Measurements from ENCODE around the gene ALPL. TPM values are rescaled to one million over a fixed set of nuclear protein-coding genes. Genes with fewer than 3 reads are reported as not detected.

ALPL gene
- total RNA-seq, 1 donor from 2014 or later, result 43.1 TPM

DNA sequence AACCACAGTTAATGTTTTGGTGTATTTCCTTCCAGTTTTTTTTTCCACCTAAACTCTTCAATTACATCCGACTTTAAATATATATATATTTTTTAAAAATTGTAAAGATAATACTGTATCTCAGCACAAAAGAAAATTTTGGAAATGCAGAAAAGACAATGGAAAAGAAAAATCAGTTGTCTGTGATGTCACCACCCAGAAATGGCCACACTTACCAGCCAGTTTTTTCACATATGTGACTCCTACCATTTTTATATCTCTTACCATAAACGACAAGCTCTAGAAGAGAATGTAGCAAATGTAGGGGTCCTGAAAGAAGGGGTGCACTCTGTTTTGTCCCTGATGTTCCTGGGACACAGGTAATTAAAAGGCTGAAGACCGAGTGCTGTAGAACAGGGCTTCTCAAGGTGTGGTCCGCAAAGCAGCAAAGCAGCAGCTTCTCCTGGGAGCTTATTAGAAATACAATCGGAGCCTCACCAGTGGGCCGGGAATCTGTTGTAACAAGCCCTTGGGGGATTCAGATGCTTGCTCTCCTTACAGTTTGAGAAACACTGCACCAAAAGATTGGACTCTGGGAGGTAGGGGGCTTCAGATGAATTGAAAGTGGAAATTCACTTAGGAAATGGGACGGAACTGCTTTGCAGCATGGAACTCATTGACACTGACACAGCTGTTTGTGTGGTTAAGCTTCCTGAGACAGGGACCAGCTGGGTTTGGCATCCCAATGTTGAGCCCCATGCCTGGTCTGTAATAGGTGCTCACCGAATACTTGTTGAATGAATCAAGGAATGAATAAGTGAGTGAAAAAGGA is 44.1 kb downstream of the ALPL start:
- no peak overlapping the region for H3K27ac Mint-ChIP-seq
- no peak for DNase-seq (ENCODE audit: extremely low spot score, unreplicated experiment)
- TF ChIP-seq, protein P1, sequence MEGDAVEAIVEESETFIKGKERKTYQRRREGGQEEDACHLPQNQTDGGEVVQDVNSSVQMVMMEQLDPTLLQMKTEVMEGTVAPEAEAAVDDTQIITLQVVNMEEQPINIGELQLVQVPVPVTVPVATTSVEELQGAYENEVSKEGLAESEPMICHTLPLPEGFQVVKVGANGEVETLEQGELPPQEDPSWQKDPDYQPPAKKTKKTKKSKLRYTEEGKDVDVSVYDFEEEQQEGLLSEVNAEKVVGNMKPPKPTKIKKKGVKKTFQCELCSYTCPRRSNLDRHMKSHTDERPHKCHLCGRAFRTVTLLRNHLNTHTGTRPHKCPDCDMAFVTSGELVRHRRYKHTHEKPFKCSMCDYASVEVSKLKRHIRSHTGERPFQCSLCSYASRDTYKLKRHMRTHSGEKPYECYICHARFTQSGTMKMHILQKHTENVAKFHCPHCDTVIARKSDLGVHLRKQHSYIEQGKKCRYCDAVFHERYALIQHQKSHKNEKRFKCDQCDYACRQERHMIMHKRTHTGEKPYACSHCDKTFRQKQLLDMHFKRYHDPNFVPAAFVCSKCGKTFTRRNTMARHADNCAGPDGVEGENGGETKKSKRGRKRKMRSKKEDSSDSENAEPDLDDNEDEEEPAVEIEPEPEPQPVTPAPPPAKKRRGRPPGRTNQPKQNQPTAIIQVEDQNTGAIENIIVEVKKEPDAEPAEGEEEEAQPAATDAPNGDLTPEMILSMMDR (conservative IDR thresholded peaks at IDR 0.05), result no peak
- no peak overlapping the region for H3K4me3 Mint-ChIP-seq
- no peaks in the 10 kb centered on the region for H3K36me3 Mint-ChIP-seq
- peaks cover 12% of the 10 kb centered on the region for H3K27me3 Mint-ChIP-seq
- H3K4me1 Mint-ChIP-seq (ENCODE audit: unreplicated experiment), result peaks cover 10% of the 10 kb centered on the region
- H3K9me3 Mint-ChIP-seq, result no peaks in the 10 kb centered on the region

DNA sequence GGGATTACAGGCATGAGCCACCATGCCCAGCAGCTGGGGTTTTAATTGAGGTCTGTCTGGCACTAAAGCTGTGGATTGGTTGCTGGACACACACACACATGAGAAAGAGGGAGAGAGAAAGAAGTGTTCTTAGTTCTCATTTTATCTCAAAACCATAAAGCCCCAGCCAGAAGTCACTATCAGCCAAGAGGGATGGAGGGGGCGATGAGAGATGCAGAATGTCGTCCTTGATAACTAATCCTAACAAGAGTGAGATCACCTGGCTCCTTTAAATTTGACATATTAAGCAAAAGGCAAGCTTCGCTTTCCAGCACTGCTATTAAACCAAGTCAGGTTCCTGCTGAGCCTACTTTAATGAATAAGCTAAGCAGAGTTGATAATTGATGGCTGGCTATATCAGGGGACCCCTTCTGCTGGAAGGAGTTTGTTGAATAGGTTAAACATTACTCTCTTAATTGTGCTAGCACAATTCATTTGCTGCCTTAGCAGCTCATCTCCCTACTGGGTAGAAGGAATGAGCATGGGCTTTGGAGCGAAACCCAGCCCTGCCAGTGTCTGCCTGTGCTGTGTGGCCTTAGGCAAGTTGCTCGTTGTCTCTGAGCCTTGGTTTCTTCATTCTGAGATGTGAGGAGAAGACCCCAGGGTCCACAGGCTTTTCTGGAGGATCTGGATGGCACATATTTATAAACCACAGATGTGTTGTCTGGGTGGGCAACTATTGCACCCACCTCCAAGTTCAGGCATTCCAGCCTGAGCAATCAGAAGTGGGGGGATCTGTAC is 50.8 kb downstream of the ALPL start:
- no peak for DNase-seq (ENCODE audit: extremely low spot score, unreplicated experiment)
- H3K27me3 Mint-ChIP-seq, result no peaks in the 10 kb centered on the region
- no peak overlapping the region for H3K4me3 Mint-ChIP-seq
- no peak overlapping the region for H3K27ac Mint-ChIP-seq
- H3K9me3 Mint-ChIP-seq, result no peaks in the 10 kb centered on the region
- TF ChIP-seq, protein P1 (conservative IDR thresholded peaks at IDR 0.05), result no peak
- no peaks in the 10 kb centered on the region for H3K36me3 Mint-ChIP-seq
- H3K4me1 Mint-ChIP-seq (ENCODE audit: unreplicated experiment), result peaks cover 5% of the 10 kb centered on the region

DNA sequence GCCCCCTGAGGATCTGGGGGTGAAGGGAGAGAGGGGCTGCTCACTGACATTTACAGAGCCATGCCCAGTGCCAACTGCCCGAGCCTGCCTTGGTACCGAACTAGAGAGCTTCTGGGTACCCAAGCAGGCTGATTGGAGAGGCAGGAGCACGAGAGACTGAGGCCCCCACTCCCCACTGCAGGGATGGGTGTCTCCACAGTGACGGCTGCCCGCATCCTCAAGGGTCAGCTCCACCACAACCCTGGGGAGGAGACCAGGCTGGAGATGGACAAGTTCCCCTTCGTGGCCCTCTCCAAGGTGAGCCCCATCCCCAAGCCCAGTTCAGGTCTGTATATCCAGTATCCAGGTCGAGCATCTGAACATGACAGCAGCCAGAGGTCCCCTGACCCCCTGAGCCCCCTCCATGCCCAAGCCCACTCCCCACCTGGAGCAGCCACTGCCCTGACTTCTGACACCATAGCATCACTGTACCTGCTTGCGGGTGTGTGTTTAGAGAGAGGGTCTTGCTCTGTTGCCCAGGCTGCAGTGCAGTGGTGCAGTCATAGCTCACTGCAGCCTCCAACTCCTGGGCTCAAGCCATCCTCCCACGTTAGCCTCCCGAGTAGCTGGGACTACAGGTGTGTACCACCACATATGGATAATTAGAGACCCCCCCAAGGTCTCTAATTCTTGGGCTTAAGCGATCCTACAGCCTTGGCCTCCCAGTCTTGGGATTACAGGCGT is 51.9 kb downstream of the ALPL start:
- no peaks in the 10 kb centered on the region for H3K9me3 Mint-ChIP-seq
- H3K4me3 Mint-ChIP-seq, result no peak overlapping the region
- H3K36me3 Mint-ChIP-seq, result no peaks in the 10 kb centered on the region
- H3K27ac Mint-ChIP-seq, result no peak overlapping the region
- TF ChIP-seq, protein P1 (conservative IDR thresholded peaks at IDR 0.05), result no peak
- no peaks in the 10 kb centered on the region for H3K27me3 Mint-ChIP-seq
- DNase-seq (ENCODE audit: extremely low spot score, unreplicated experiment), result no peak
- peaks cover 9% of the 10 kb centered on the region for H3K4me1 Mint-ChIP-seq (ENCODE audit: unreplicated experiment)

DNA sequence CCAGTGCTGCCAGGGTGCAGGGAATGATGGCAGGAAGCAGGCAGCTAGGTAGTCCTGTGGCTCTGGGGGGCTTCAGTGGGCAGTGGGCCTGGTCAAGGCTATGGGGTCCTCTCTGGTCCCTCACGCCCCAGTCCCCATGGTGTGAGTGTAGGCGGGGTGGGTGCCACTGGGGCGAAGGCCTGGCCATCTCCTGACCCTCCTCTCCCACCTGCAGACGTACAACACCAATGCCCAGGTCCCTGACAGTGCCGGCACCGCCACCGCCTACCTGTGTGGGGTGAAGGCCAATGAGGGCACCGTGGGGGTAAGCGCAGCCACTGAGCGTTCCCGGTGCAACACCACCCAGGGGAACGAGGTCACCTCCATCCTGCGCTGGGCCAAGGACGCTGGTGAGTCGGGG is 53.7 kb downstream of the ALPL start:
- no peaks in the 10 kb centered on the region for H3K27me3 Mint-ChIP-seq
- H3K4me3 Mint-ChIP-seq, result no peak overlapping the region
- H3K9me3 Mint-ChIP-seq, result no peaks in the 10 kb centered on the region
- no peak overlapping the region for H3K27ac Mint-ChIP-seq
- peaks cover 14% of the 10 kb centered on the region for H3K4me1 Mint-ChIP-seq (ENCODE audit: unreplicated experiment)
- TF ChIP-seq, protein P1 (conservative IDR thresholded peaks at IDR 0.05), result no peak
- no peak for DNase-seq (ENCODE audit: extremely low spot score, unreplicated experiment)
- no peaks in the 10 kb centered on the region for H3K36me3 Mint-ChIP-seq

DNA sequence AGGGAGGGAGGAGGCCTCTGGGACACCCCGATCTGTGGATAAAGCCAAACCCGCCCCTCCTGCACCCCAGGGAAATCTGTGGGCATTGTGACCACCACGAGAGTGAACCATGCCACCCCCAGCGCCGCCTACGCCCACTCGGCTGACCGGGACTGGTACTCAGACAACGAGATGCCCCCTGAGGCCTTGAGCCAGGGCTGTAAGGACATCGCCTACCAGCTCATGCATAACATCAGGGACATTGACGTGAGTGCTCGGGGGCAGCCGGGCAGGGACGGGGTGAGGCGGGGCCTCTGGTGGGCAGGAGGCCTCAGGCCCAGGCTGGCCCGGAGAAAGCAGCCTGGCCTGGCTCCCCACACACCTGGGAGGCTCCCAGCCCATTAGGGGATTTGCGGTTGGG is 54.7 kb downstream of the ALPL start:
- Mint-ChIP-seq H3K4me3 (no peak overlapping the region), H3K36me3 (no peaks in the 10 kb centered on the region), H3K9me3 (no peaks in the 10 kb centered on the region), H3K27ac (no peak overlapping the region), H3K4me1 (ENCODE audit: unreplicated experiment) (peaks cover 24% of the 10 kb centered on the region), H3K27me3 (no peaks in the 10 kb centered on the region)
- DNase-seq (ENCODE audit: extremely low spot score, unreplicated experiment), result no peak
- TF ChIP-seq, protein P1 (conservative IDR thresholded peaks at IDR 0.05), result no peak

All from type B pancreatic cell (in vitro differentiated cells).